K562 (cell line): ENCODE measurements around the gene TNPO2. TPM values are rescaled to one million over a fixed set of nuclear protein-coding genes. Genes with fewer than 3 reads are reported as not detected.

ENCODE experiments used
- ATF7 ChIP-seq: fragments of 450-650 bp; IDR thresholded peaks from 2 replicates; pipeline ENCODE4 v1.7.1; 2014; ENCODE audit warnings: mild to moderate bottlenecking, moderate library complexity
- BCOR ChIP-seq: fragments of 450-650 bp; IDR thresholded peaks from 2 replicates; pipeline ENCODE4 v1.6.1; 2016
- BMI1 ChIP-seq: fragments of 150-350 bp; IDR thresholded peaks from 2 replicates; pipeline ENCODE4 v1.6.1; 2014; ENCODE audit warnings: low read length
- CREBBP ChIP-seq: IDR thresholded peaks from one replicate; pipeline ENCODE4 v1.6.1; 2012; ENCODE audit warnings: low read depth, mild to moderate bottlenecking, control low read depth, inconsistent platforms, low read length
- ELF1 ChIP-seq: fragments of 200-800 bp; sonication (Bioruptor generic); IDR thresholded peaks from 2 replicates; pipeline ENCODE4 v1.6.1; 2016; ENCODE audit warnings: missing genetic modification characterization, missing compliant biosample characterization
- EP400 ChIP-seq: fragments of 450-650 bp; IDR thresholded peaks from 2 replicates; pipeline ENCODE4 v1.6.1; 2017; ENCODE audit warnings: antibody characterized with exemption, mild to moderate bottlenecking, moderate library complexity
- HMG20B ChIP-seq: fragments of 250-450 bp; sonication (Bioruptor Pico); IDR thresholded peaks from 2 replicates; pipeline ENCODE4 v1.5.0; 2021; ENCODE audit warnings: mild to moderate bottlenecking
- HNRNPUL1 ChIP-seq: fragments of 200-400 bp; formaldehyde crosslinking; IDR thresholded peaks from 2 replicates; pipeline ENCODE4 v1.6.1; 2017; ENCODE audit warnings: low read length
- HOXB6 ChIP-seq: fragments of 250-450 bp; sonication (Bioruptor Pico); IDR thresholded peaks from 2 replicates; pipeline ENCODE4 v1.5.1; 2022; ENCODE audit warnings: mild to moderate bottlenecking, borderline replicate concordance
- MTA1 ChIP-seq: fragments of 450-650 bp; IDR thresholded peaks from 2 replicates; pipeline ENCODE4 v1.6.1; 2017; ENCODE audit warnings: borderline replicate concordance
- PATZ1 ChIP-seq: fragments of 250-450 bp; sonication (Bioruptor Pico); IDR thresholded peaks from 2 replicates; pipeline ENCODE4 v1.5.0; 2020; ENCODE audit warnings: mild to moderate bottlenecking, borderline replicate concordance
- POLR2AphosphoS2 ChIP-seq: IDR thresholded peaks from 2 replicates; pipeline ENCODE4 v1.6.1; 2012; ENCODE audit warnings: low read length, improper control_type of control experiment
- POLR2B ChIP-seq: fragments of 450-650 bp; IDR thresholded peaks from 2 replicates; pipeline ENCODE4 v1.6.1; 2018; ENCODE audit warnings: low read depth; ENCODE audit not compliant: partially characterized antibody
- PTBP1 ChIP-seq: fragments of 200-400 bp; formaldehyde crosslinking; IDR thresholded peaks from 2 replicates; pipeline ENCODE4 v1.6.1; 2017; ENCODE audit warnings: low read depth, low read length
- RNF219 ChIP-seq: fragments of 250-450 bp; sonication (Bioruptor Pico); IDR thresholded peaks from 2 replicates; pipeline ENCODE4 v1.5.0; 2022; ENCODE audit warnings: mild to moderate bottlenecking
- SIN3B ChIP-seq: fragments of 450-650 bp; IDR thresholded peaks from 2 replicates; pipeline ENCODE4 v1.6.1; 2017; ENCODE audit warnings: low read depth, mild to moderate bottlenecking, moderate library complexity
- TBL1XR1 ChIP-seq, 2 experiments: IDR thresholded peaks; 2 replicates each; pipeline ENCODE4 v1.6.1; 2012; ENCODE audit warnings: improper control_type of control experiment in 2 of 2, low read length in 2 of 2, mild to moderate bottlenecking in 1 of 2
- ZNF124 ChIP-seq: sonication (generic); formaldehyde crosslinking; IDR thresholded peaks from 2 replicates; pipeline ENCODE4 v1.8.1; 2022; ENCODE audit warnings: missing genetic modification reagents
- ZNF282 ChIP-seq: sonication (generic); formaldehyde crosslinking; IDR thresholded peaks from 2 replicates; pipeline ENCODE4 v1.8.1; 2023; ENCODE audit warnings: missing genetic modification reagents
- polyA plus RNA-seq, 8 experiments: library from polyadenylated mRNA; depleted of rRNA in 4 of 8; stranded (reverse) in 5 of 8; unstranded in 3 of 8; fragments of >200 nt; fragmentation: Nextera tagmentation in 2 of 8; fragmentation: Illumina TruSeq in 1 of 8; extraction: Ambion mirVana in 2 of 8; extraction: Trizol in 1 of 8; gene quantifications; 2 replicates each; pipeline versions ENCODE4 v1.2.1 to v1.2.3, GENCODE V29; 2011 to 2014; ENCODE audit warnings: inconsistent platforms in 1 of 8, missing spikeins in 1 of 8
- total RNA-seq, 7 experiments: library from RNA; depleted of rRNA in 6 of 7; stranded (reverse); fragments of >200 nt in 6 of 7; fragmentation: Illumina TruSeq in 2 of 7; extraction: Trizol in 2 of 7; gene quantifications; 2 replicates each; pipeline versions ENCODE4 v1.2.1 to v1.2.3, GENCODE V29; 2011 to 2021; ENCODE audit warnings: low replicate concordance in 1 of 7
- TF ChIP-seq, protein P1 (sequence below), 2 experiments: fragments of 200-800 bp in 1 of 2; sonication (Bioruptor generic) in 1 of 2; sonication (generic) in 1 of 2; formaldehyde crosslinking in 1 of 2; IDR thresholded peaks in 1 of 2; conservative IDR thresholded peaks in 1 of 2; 2 replicates each; pipeline versions ENCODE4 v1.5.0 to v1.6.1; 2016 to 2020; ENCODE audit warnings: missing compliant biosample characterization in 1 of 2, missing genetic modification characterization in 1 of 2, missing genetic modification reagents in 1 of 2
- TF ChIP-seq, protein P2 (sequence below): fragments of 200-800 bp; sonication (Bioruptor generic); IDR thresholded peaks from 2 replicates; pipeline ENCODE4 v1.6.1; 2017; ENCODE audit warnings: missing genetic modification characterization, missing compliant biosample characterization

TNPO2 gene
- total and polyA plus RNA-seq, 9 of the 15 experiments (the other 6 are each of a cell fraction or from before 2014, with no cell fraction given), result 6.0 to 126 (median 53.8) TPM

DNA sequence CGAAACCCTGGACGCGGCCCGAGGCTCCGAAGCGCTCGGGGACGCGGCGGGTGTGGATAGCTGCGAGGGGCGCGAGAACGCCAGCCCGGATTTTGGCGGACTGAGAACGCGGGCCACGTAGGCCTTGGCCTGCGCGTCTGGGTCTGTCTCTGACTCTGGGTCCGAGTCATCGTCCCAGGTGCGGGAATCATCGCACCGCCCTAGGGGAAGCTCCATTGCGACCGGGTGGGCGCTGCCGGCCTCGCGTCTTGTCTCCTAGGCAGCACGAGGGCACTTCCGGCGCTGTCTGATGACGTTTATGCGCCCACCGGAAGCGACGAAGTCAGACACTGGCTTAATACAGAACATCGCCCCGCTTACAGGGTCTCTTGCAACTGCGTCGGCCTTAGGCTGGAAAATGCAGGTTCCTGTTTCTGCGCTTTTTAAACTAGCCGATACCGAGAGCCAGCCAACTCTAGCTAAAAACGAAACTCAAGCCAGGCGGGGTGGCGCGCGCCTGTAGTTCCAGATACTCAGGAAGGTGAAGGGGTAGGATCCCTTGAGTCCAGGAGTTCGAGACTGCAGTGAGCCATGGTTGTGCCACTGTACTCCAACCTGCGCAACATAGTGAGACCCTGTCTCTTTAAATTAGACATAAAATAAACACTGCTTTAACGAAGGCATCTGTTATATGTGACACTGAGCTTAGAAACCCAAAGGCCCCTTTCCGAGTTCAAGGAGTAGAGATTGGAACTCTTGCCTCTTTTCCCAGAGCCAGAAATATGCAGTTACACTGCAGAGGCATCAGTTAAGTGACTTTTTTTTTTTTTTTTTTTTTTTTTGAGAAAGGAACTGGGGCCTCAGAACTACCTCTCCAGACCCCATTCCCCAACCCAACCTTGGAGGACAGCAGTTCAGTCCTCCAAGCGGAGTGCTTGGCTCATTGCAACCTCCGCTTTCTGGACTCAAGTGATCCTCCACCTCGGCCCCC is 27.1 kb downstream of the TNPO2 start, which contains the start of gene FBXW9 (continued):
- TF ChIP-seq PATZ1 (no peak), HOXB6 (CRISPR knock-in tag) (no peak), ATF7 (peak; percentile 74; the same call in 1 of the 2 replicates), HNRNPUL1 (0 out of 2 replicates have a peak, but pooled peaks have one; percentile 60), POLR2AphosphoS2 (peak; percentile 97), MTA1 (peak; percentile 98), ZNF282 (0 out of 2 replicates have a peak, but pooled peaks have one; percentile 10), POLR2B (peak; percentile 79), RNF219 (CRISPR knock-in tag) (no peak), TBL1XR1 (IDR thresholded peaks at IDR 0.05; ENCODE audit: low read length in 2 of 2) (peak in 1 of 2 experiments; percentile 55; a peak in 1 of 4 replicates), PTBP1 (0 out of 2 replicates have a peak, but pooled peaks have one; percentile 21), SIN3B (peak; percentile 91), ELF1 (tag) (peak; percentile 78), EP400 (peak; percentile 73), BCOR (no peak), HMG20B (CRISPR knock-in tag) (no peak), BMI1 (peak; percentile 68; the same call in 1 of the 2 replicates), CREBBP (no peak), ZNF124 (CRISPR knock-in tag) (no peak)
- TF ChIP-seq, protein P1, sequence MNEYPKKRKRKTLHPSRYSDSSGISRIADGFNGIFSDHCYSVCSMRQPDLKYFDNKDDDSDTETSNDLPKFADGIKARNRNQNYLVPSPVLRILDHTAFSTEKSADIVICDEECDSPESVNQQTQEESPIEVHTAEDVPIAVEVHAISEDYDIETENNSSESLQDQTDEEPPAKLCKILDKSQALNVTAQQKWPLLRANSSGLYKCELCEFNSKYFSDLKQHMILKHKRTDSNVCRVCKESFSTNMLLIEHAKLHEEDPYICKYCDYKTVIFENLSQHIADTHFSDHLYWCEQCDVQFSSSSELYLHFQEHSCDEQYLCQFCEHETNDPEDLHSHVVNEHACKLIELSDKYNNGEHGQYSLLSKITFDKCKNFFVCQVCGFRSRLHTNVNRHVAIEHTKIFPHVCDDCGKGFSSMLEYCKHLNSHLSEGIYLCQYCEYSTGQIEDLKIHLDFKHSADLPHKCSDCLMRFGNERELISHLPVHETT (CRISPR knock-in tag; conservative IDR thresholded peaks at IDR 0.05 in 1 of 2, IDR thresholded peaks at IDR 0.05 in 1 of 2), result 0 out of 4 replicates have a peak, but pooled peaks of 1 of the 2 experiments have one; percentile 41
- TF ChIP-seq, protein P2, sequence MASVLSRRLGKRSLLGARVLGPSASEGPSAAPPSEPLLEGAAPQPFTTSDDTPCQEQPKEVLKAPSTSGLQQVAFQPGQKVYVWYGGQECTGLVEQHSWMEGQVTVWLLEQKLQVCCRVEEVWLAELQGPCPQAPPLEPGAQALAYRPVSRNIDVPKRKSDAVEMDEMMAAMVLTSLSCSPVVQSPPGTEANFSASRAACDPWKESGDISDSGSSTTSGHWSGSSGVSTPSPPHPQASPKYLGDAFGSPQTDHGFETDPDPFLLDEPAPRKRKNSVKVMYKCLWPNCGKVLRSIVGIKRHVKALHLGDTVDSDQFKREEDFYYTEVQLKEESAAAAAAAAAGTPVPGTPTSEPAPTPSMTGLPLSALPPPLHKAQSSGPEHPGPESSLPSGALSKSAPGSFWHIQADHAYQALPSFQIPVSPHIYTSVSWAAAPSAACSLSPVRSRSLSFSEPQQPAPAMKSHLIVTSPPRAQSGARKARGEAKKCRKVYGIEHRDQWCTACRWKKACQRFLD (CRISPR knock-in tag), result peak; percentile 60; the same call in 1 of the 2 replicates
